Neutrophil (primary cell): ENCODE results near the gene STK32C.
"Not testable (repeated sequence)": the region's sequence is repeated elsewhere in the genome, so short reads cannot be mapped to it uniquely, and the experiment has no call there.

ENCODE experiments used
- H3K27ac ChIP-seq: fragments of 200-600 bp; sonication (generic); 2 replicates; pipeline ENCODE4 v1.5.1; 2016; ENCODE audit warnings: mild to moderate bottlenecking, moderate library complexity
- H3K27me3 ChIP-seq: fragments of 200-600 bp; sonication (generic); 2 replicates; pipeline ENCODE4 v1.6.0; 2016; ENCODE audit warnings: mild to moderate bottlenecking
- H3K36me3 ChIP-seq: fragments of 200-600 bp; sonication (generic); 2 replicates; pipeline ENCODE4 v1.5.1; 2017
- H3K4me1 ChIP-seq, 2 experiments: fragments of 200-600 bp in 1 of 2; sonication (generic) in 1 of 2; 1 replicate in 1 of 2; 2 replicates in 1 of 2; pipeline versions ENCODE4 v1.5.1 to v1.6.1; 2013 to 2016; ENCODE audit warnings: low read depth in 1 of 2, low read length in 1 of 2, mild to moderate bottlenecking in 1 of 2, moderate library complexity in 1 of 2; ENCODE audit not compliant: control insufficient read depth in 1 of 2, insufficient read depth in 1 of 2
- H3K4me3 ChIP-seq, 2 experiments: fragments of 200-600 bp in 1 of 2; sonication (generic) in 1 of 2; 1 replicate in 1 of 2; 2 replicates in 1 of 2; pipeline ENCODE4 v1.5.1; 2013 to 2016; ENCODE audit warnings: low read depth in 1 of 2, low read length in 1 of 2, mild to moderate bottlenecking in 1 of 2, moderate library complexity in 1 of 2
- H3K9me3 ChIP-seq: fragments of 200-600 bp; sonication (generic); 2 replicates; pipeline ENCODE4 v1.5.1; 2016
- CTCF ChIP-seq: fragments of 200-600 bp; sonication (generic); IDR thresholded peaks from 2 replicates; pipeline ENCODE4 v1.5.1; 2016; ENCODE audit warnings: antibody characterized with exemption

The STK32C gene

GRCh38 chr10:132164761-132165278 lies 142.9 kb downstream of the STK32C start:
- peaks cover 34% of the 10 kb centered on the region for H3K27me3 ChIP-seq
- H3K4me3 ChIP-seq, result no peak overlapping the region
- TF ChIP-seq CTCF, result no peak
- no peaks in the 10 kb centered on the region for H3K36me3 ChIP-seq
- H3K9me3 ChIP-seq, result no peaks in the 10 kb centered on the region
- H3K4me1 ChIP-seq, result no peaks in the 10 kb centered on the region
- H3K27ac ChIP-seq, result no peak overlapping the region

GRCh38 chr10:132163826-132164515 lies 143.8 kb downstream of the STK32C start:
- TF ChIP-seq CTCF, result no peak
- Histone ChIP-seq H3K36me3 (no peaks in the 10 kb centered on the region), H3K27me3 (peaks cover 34% of the 10 kb centered on the region), H3K9me3 (no peaks in the 10 kb centered on the region), H3K4me3 (no peak overlapping the region), H3K27ac (no peak overlapping the region), H3K4me1 (no peaks in the 10 kb centered on the region)

- no peaks in the 10 kb centered on the region for H3K9me3 ChIP-seq
- H3K4me1 ChIP-seq, result no peaks in the 10 kb centered on the region
- no peak overlapping the region for H3K27ac ChIP-seq
- H3K4me3 ChIP-seq, result no peak overlapping the region
- no peaks in the 10 kb centered on the region for H3K36me3 ChIP-seq
- no peak for TF ChIP-seq CTCF
- peaks cover 34% of the 10 kb centered on the region for H3K27me3 ChIP-seq
These were observed 144.4 kb downstream of the STK32C start for GRCh38 chr10:132163278-132163765.

GRCh38 chr10:132162590-132163277 lies 145.0 kb downstream of the STK32C start:
- H3K4me1 ChIP-seq, result no peaks in the 10 kb centered on the region
- H3K27me3 ChIP-seq, result peaks cover 34% of the 10 kb centered on the region
- H3K27ac ChIP-seq, result no peak overlapping the region
- no peak for TF ChIP-seq CTCF
- no peaks in the 10 kb centered on the region for H3K36me3 ChIP-seq
- H3K4me3 ChIP-seq, result no peak overlapping the region
- no peaks in the 10 kb centered on the region for H3K9me3 ChIP-seq

- Histone ChIP-seq H3K9me3 (no peaks in the 10 kb centered on the region), H3K4me1 (no peaks in the 10 kb centered on the region), H3K27me3 (peaks cover 34% of the 10 kb centered on the region), H3K27ac (no peak overlapping the region), H3K36me3 (no peaks in the 10 kb centered on the region), H3K4me3 (no peak overlapping the region)
- TF ChIP-seq CTCF, result no peak
These were observed 145.7 kb downstream of the STK32C start for GRCh38 chr10:132162021-132162531.

- H3K27ac ChIP-seq, H3K4me1 ChIP-seq, H3K9me3 ChIP-seq, H3K36me3 ChIP-seq, H3K4me3 ChIP-seq: not testable (repeated sequence)
- H3K27me3 ChIP-seq, result peaks cover 34% of the 10 kb centered on the region
These were observed 146.7 kb downstream of the STK32C start for GRCh38 chr10:132160834-132161622.

- not testable (repeated sequence) for H3K9me3 ChIP-seq, H3K36me3 ChIP-seq, H3K4me1 ChIP-seq, H3K4me3 ChIP-seq, H3K27ac ChIP-seq
- H3K27me3 ChIP-seq, result peaks cover 33% of the 10 kb centered on the region
These were observed 147.5 kb downstream of the STK32C start for GRCh38 chr10:132160231-132160630.
